Liver (tissue), 9 donors: ENCODE measurements around the gene BCKDHB. TPM values are rescaled to one million over a fixed set of nuclear protein-coding genes. Genes with fewer than 3 reads are reported as not detected.
A peak's percentile ranks its signal among the peaks of the same experiment; 100 is the strongest.

Experiments
- DNase-seq: peaks from one replicate; pipeline ENCODE4 v3.0.0-alpha.2; 2017; ENCODE audit warnings: low spot score
- H3K27ac ChIP-seq, 2 donors: one replicate each; pipeline ENCODE4 v1.7.0; 2013; ENCODE audit warnings: inconsistent platforms in 2 of 2, low read length in 2 of 2, control low read depth in 1 of 2, low read depth in 1 of 2, mild to moderate bottlenecking in 1 of 2
- H3K27me3 ChIP-seq, 4 donors: one replicate each; pipeline versions ENCODE4 v1.6.1 to v1.7.0; 2013; ENCODE audit warnings: low read length in 3 of 4, inconsistent platforms in 1 of 4, mild to moderate bottlenecking in 1 of 4, moderate library complexity in 1 of 4; ENCODE audit not compliant: control insufficient read depth in 4 of 4, insufficient read depth in 4 of 4
- H3K36me3 ChIP-seq, 4 donors: one replicate each; pipeline versions ENCODE4 v1.6.1 to v1.7.0; 2013; ENCODE audit warnings: low read length in 3 of 4, mild to moderate bottlenecking in 3 of 4, low read depth in 1 of 4, moderate library complexity in 1 of 4; ENCODE audit not compliant: control insufficient read depth in 4 of 4, insufficient read depth in 3 of 4
- H3K4me1 ChIP-seq, 4 donors: one replicate each; pipeline versions ENCODE4 v1.6.1 to v1.7.0; 2013; ENCODE audit warnings: low read length in 3 of 4, mild to moderate bottlenecking in 3 of 4, moderate library complexity in 1 of 4; ENCODE audit not compliant: control insufficient read depth in 4 of 4, insufficient read depth in 4 of 4
- H3K4me3 ChIP-seq, 3 donors: one replicate each; pipeline versions ENCODE4 v1.6.1 to v1.7.0; 2013; ENCODE audit warnings: low read length in 3 of 3, control low read depth in 1 of 3, low read depth in 1 of 3, mild to moderate bottlenecking in 1 of 3
- H3K9ac ChIP-seq, 2 donors: one replicate each; pipeline ENCODE4 v1.7.0; 2013; ENCODE audit warnings: low read length in 2 of 2, mild to moderate bottlenecking in 2 of 2, moderate library complexity in 2 of 2, control low read depth in 1 of 2, low read depth in 1 of 2
- H3K9me3 ChIP-seq, 4 donors: one replicate each; pipeline versions ENCODE4 v1.6.1 to v1.7.0; 2013; ENCODE audit warnings: low read length in 3 of 4; ENCODE audit not compliant: control insufficient read depth in 4 of 4
- ATF3 ChIP-seq: IDR thresholded peaks from 2 replicates; pipeline ENCODE4 v1.6.1; 2016; ENCODE audit warnings: antibody characterized with exemption
- CTCF ChIP-seq: fragments of 150-350 bp; IDR thresholded peaks from 2 replicates; pipeline ENCODE4 v1.5.1; 2017; ENCODE audit warnings: improper control_type of control experiment, low read depth, low read length; ENCODE audit not compliant: missing input control
- EGR1 ChIP-seq, 2 donors: IDR thresholded peaks; 2 replicates each; pipeline ENCODE4 v1.6.1; 2016 to 2018; ENCODE audit warnings: antibody characterized with exemption in 2 of 2, low read depth in 2 of 2
- FOXA1 ChIP-seq: IDR thresholded peaks from 2 replicates; pipeline ENCODE4 v1.6.1; 2016; ENCODE audit warnings: antibody characterized with exemption
- FOXA2 ChIP-seq: IDR thresholded peaks from 2 replicates; pipeline ENCODE4 v1.6.1; 2016; ENCODE audit warnings: antibody characterized with exemption
- GABPA ChIP-seq, 2 donors: IDR thresholded peaks in 1 of 2; conservative IDR thresholded peaks in 1 of 2; 2 replicates each; pipeline ENCODE4 v1.6.1; 2016; ENCODE audit warnings: antibody characterized with exemption in 2 of 2, mild to moderate bottlenecking in 1 of 2, moderate library complexity in 1 of 2
- HNF4A ChIP-seq, 2 donors: conservative IDR thresholded peaks; 2 replicates each; pipeline ENCODE4 v1.6.1; 2016; ENCODE audit warnings: antibody characterized with exemption in 2 of 2, mild to moderate bottlenecking in 2 of 2
- HNF4G ChIP-seq: IDR thresholded peaks from 2 replicates; pipeline ENCODE4 v1.6.1; 2016; ENCODE audit warnings: antibody characterized with exemption
- JUND ChIP-seq, 2 donors: IDR thresholded peaks; 2 replicates each; pipeline ENCODE4 v1.6.1; 2016; ENCODE audit warnings: antibody characterized with exemption in 2 of 2
- MAX ChIP-seq: IDR thresholded peaks from 2 replicates; pipeline ENCODE4 v1.6.1; 2016; ENCODE audit warnings: antibody characterized with exemption
- NR2F2 ChIP-seq: IDR thresholded peaks from 2 replicates; pipeline ENCODE4 v1.6.1; 2016; ENCODE audit warnings: antibody characterized with exemption
- RAD21 ChIP-seq, 2 donors: IDR thresholded peaks; 2 replicates each; pipeline ENCODE4 v1.6.1; 2016; ENCODE audit warnings: antibody characterized with exemption in 2 of 2, mild to moderate bottlenecking in 2 of 2
- REST ChIP-seq: IDR thresholded peaks from 2 replicates; pipeline ENCODE4 v1.6.1; 2016; ENCODE audit warnings: antibody characterized with exemption, mild to moderate bottlenecking
- RXRA ChIP-seq, 2 donors: IDR thresholded peaks; 2 replicates each; pipeline ENCODE4 v1.6.1; 2017 to 2018; ENCODE audit warnings: antibody characterized with exemption in 2 of 2, mild to moderate bottlenecking in 1 of 2
- SP1 ChIP-seq: IDR thresholded peaks from 2 replicates; pipeline ENCODE4 v1.6.1; 2018; ENCODE audit warnings: antibody characterized with exemption, mild to moderate bottlenecking
- TAF1 ChIP-seq: conservative IDR thresholded peaks from 2 replicates; pipeline ENCODE4 v1.6.1; 2016; ENCODE audit warnings: antibody characterized with exemption, mild to moderate bottlenecking
- YY1 ChIP-seq: IDR thresholded peaks from 2 replicates; pipeline ENCODE4 v1.6.1; 2016; ENCODE audit warnings: antibody characterized with exemption, mild to moderate bottlenecking
- ZBTB33 ChIP-seq: IDR thresholded peaks from 2 replicates; pipeline ENCODE4 v1.6.1; 2016; ENCODE audit warnings: antibody characterized with exemption
- WGBS: extraction: QIAGEN DNeasy Blood & Tissue Kit; methylation state at CpG from one replicate; pipeline ENCODE4 v1.1.7; 2013; 5-methylcytosine and 5-hydroxymethylcytosine counted together
- polyA plus RNA-seq, 2 donors: library from polyadenylated mRNA; stranded (reverse) in 1 of 2; unstranded in 1 of 2; fragments of 200-250 nt in 1 of 2; fragments of >200 nt in 1 of 2; fragmentation: Nextera tagmentation in 1 of 2; extraction: Ambion mirVana in 1 of 2; gene quantifications; one replicate each; pipeline versions ENCODE4 v1.2.1 to v1.2.3, GENCODE V29; 2013 to 2015
- total RNA-seq, 2 donors: library from RNA; depleted of rRNA; stranded (reverse); fragments of >200 nt; gene quantifications; one replicate each; pipeline ENCODE4 v1.2.3, GENCODE V29; 2014
- donor health status: healthy.
- donor health status: healthy.
- donor health status: healthy.
- donor health status: healthy.
- donor health status: healthy.

BCKDHB gene
- 10 to 100 TPM; 13.0 to 34.3 TPM for total RNA-seq
- polyA plus RNA-seq: 10 to 100 TPM; 28.9 to 74.8 TPM

GRCh38 chr6:80106418-80107235, at the start of gene BCKDHB:
Gene BCKDHB, plus strand, starts transcription at chr6:80106671. Its CDS starts 23 bp downstream, at chr6:80106694.
- peak; percentile 97 for DNase-seq
- under 1% methylated on average over 56 of the region's 56 CpGs for WGBS
- H3K27me3 ChIP-seq: no peaks in the 10 kb centered on the region
- TF ChIP-seq JUND (IDR thresholded peaks at IDR 0.05): peak in 1 of 2 donors; percentile 51
- TF ChIP-seq TAF1: peak; percentile 95
- no peak for TF ChIP-seq ATF3
- peak; percentile 95 for TF ChIP-seq YY1
- TF ChIP-seq SP1: peak; percentile 93
- TF ChIP-seq RXRA (IDR thresholded peaks at IDR 0.05): peak; percentile 89 to 92
- peak; percentile 90 for TF ChIP-seq REST
- no peak for TF ChIP-seq NR2F2
- TF ChIP-seq HNF4A (conservative IDR thresholded peaks at IDR 0.05): peak in 1 of 2 donors; percentile 54
- TF ChIP-seq GABPA (IDR thresholded peaks at IDR 0.05 in 1 of 2, conservative IDR thresholded peaks at IDR 0.05 in 1 of 2): peak in 1 of 2 donors; percentile 50
- TF ChIP-seq CTCF: no peak
- TF ChIP-seq ZBTB33: no peak
- no peak for TF ChIP-seq HNF4G
- TF ChIP-seq FOXA1: peak; percentile 9
- peak; percentile 57 for TF ChIP-seq MAX
- TF ChIP-seq EGR1 (IDR thresholded peaks at IDR 0.05; ENCODE audit: low read depth in 2 of 2): peak in 1 of 2 donors; percentile 47
- peak; percentile 12 for TF ChIP-seq FOXA2
- peak in 1 of 2 donors; percentile 3 for TF ChIP-seq RAD21 (IDR thresholded peaks at IDR 0.05)
- peak within 1 kb of the TSS; percentile 84 to 93 (median 90) for H3K4me3 ChIP-seq
- peaks cover 2 to 35% (median 18%) of the 10 kb centered on the region in 4 donors for H3K4me1 ChIP-seq
- H3K9me3 ChIP-seq: no peaks in the 10 kb centered on the region
- peak within 1 kb of the TSS; percentile 88 to 90 for H3K27ac ChIP-seq
- no peaks in the 10 kb centered on the region for H3K36me3 ChIP-seq
- H3K9ac ChIP-seq: peak within 1 kb of the TSS; percentile 45 to 83
